Measurements from ENCODE around the gene VMAC.

Gene VMAC

GRCh38 chr19:5910638-5910907 is 5.9 kb downstream of the VMAC start:
- no peak for TF ChIP-seq CTCF (IDR thresholded peaks at IDR 0.05; ENCODE audit: low read depth, low read length)
- no peak overlapping the region for H3K4me3 ChIP-seq (ENCODE audit: low read depth, low read length)

GRCh38 chr19:5911366-5911765 is 6.7 kb downstream of the VMAC start:
- no peak for TF ChIP-seq CTCF (IDR thresholded peaks at IDR 0.05; ENCODE audit: low read depth, low read length)
- no peak overlapping the region for H3K4me3 ChIP-seq (ENCODE audit: low read depth, low read length)

- no peak within 1 kb of the TSS for H3K4me3 ChIP-seq (ENCODE audit: low read depth, low read length)
Measured at GRCh38 chr19:5913739-5914357, 9.2 kb downstream of the VMAC start, which contains the start of gene CAPS. Gene CAPS (plus strand): TSS chr19:5914254. CDS start chr19:5914407, 153 bp downstream.

GRCh38 chr19:5914358-5914774 is 9.7 kb downstream of the VMAC start:
- no peak overlapping the region for H3K4me3 ChIP-seq (ENCODE audit: low read depth, low read length)
- TF ChIP-seq CTCF (IDR thresholded peaks at IDR 0.05; ENCODE audit: low read depth, low read length): no peak

More at GRCh38 chr19:5913739-5914357, 9.2 kb downstream of the VMAC start, which contains the start of gene CAPS:
- no peak for TF ChIP-seq CTCF (IDR thresholded peaks at IDR 0.05; ENCODE audit: low read depth, low read length)

- H3K4me3 ChIP-seq (ENCODE audit: low read depth, low read length): no peak overlapping the region
- no peak for TF ChIP-seq CTCF (IDR thresholded peaks at IDR 0.05; ENCODE audit: low read depth, low read length)
Measured at GRCh38 chr19:5914946-5915781, 10.5 kb downstream of the VMAC start.

GRCh38 chr19:5915782-5916165 is 11.1 kb downstream of the VMAC start:
- TF ChIP-seq CTCF (IDR thresholded peaks at IDR 0.05; ENCODE audit: low read depth, low read length): no peak
- H3K4me3 ChIP-seq (ENCODE audit: low read depth, low read length): no peak overlapping the region

GRCh38 chr19:5916181-5916708 is 11.6 kb downstream of the VMAC start:
- H3K4me3 ChIP-seq (ENCODE audit: low read depth, low read length): no peak overlapping the region
- no peak for TF ChIP-seq CTCF (IDR thresholded peaks at IDR 0.05; ENCODE audit: low read depth, low read length)

Measured in WI38 (cell line).